ENCODE results near the gene CCNQ.
"Not testable (repeated sequence)": the region's sequence is repeated elsewhere in the genome, so short reads cannot be mapped to it uniquely, and the experiment has no call there.

CCNQ gene

GRCh38 chrX:153622661-153623309, 23.8 kb upstream of the CCNQ start:
- DNase-seq: no peak

- DNase-seq: no peak
Measured at GRCh38 chrX:153621949-153622598, 23.1 kb upstream of the CCNQ start.

- DNase-seq: no peak
Measured at GRCh38 chrX:153620576-153620975, 21.6 kb upstream of the CCNQ start.

GRCh38 chrX:153614818-153615217, 15.9 kb upstream of the CCNQ start:
- DNase-seq: no peak

- DNase-seq: no peak
Measured at GRCh38 chrX:153612413-153612812, 13.5 kb upstream of the CCNQ start.

GRCh38 chrX:153611298-153612095, 12.6 kb upstream of the CCNQ start:
- DNase-seq: no peak

- no peak for DNase-seq
Measured at GRCh38 chrX:153610836-153611213, 11.9 kb upstream of the CCNQ start.

GRCh38 chrX:153609917-153610835, 11.2 kb upstream of the CCNQ start:
- peak; percentile 56 for DNase-seq

GRCh38 chrX:153608806-153609205, 9.9 kb upstream of the CCNQ start:
- DNase-seq: no peak

- DNase-seq: no peak
Measured at GRCh38 chrX:153608376-153608775, 9.4 kb upstream of the CCNQ start.

GRCh38 chrX:153606503-153606902, 7.6 kb upstream of the CCNQ start:
- no peak for DNase-seq

- DNase-seq: not testable (repeated sequence)
Measured at GRCh38 chrX:153604666-153605380, 5.9 kb upstream of the CCNQ start.

GRCh38 chrX:153603131-153603656, 4.3 kb upstream of the CCNQ start:
- DNase-seq: no peak

GRCh38 chrX:153602601-153603000, 3.7 kb upstream of the CCNQ start:
- no peak for DNase-seq

GRCh38 chrX:153601511-153602110, 2.7 kb upstream of the CCNQ start:
- no peak for DNase-seq

GRCh38 chrX:153600921-153601320, 2.0 kb upstream of the CCNQ start:
- DNase-seq: no peak

GRCh38 chrX:153600032-153600373, 1.1 kb upstream of the CCNQ start:
- DNase-seq: no peak

- peak; percentile 81 for DNase-seq
Measured at GRCh38 chrX:153599192-153600031, 473 bp upstream of the CCNQ start.

GRCh38 chrX:153596981-153597750, 1.8 kb downstream of the CCNQ start:
- no peak for DNase-seq
